ENCODE data around the gene TRIM37. TPM values are rescaled to one million over a fixed set of nuclear protein-coding genes. Genes with fewer than 3 reads are reported as not detected.

The TRIM37 gene
- total RNA-seq, 1 donor from 2014 or later, result 43.9 TPM

GRCh38 chr17:59046192-59046591, 60.5 kb downstream of the TRIM37 start:
- H3K27ac Mint-ChIP-seq (ENCODE audit: unreplicated experiment), result no peak overlapping the region
- no peaks in the 10 kb centered on the region for H3K27me3 Mint-ChIP-seq (ENCODE audit: low read depth)
- no peak overlapping the region for H3K4me3 Mint-ChIP-seq (ENCODE audit: unreplicated experiment)
- no peak for TF ChIP-seq CTCF (IDR thresholded peaks at IDR 0.05)
- DNase-seq (ENCODE audit: low spot score), result no peak
- H3K9me3 Mint-ChIP-seq (ENCODE audit: low read depth), result no peaks in the 10 kb centered on the region
- peaks cover 5% of the 10 kb centered on the region for H3K4me1 Mint-ChIP-seq (ENCODE audit: low read depth)
- H3K36me3 Mint-ChIP-seq (ENCODE audit: low read depth), result peaks cover 20% of the 10 kb centered on the region

GRCh38 chr17:59038734-59039133, 67.9 kb downstream of the TRIM37 start:
- no peak overlapping the region for H3K4me3 Mint-ChIP-seq (ENCODE audit: unreplicated experiment)
- no peak for DNase-seq (ENCODE audit: low spot score)
- peaks cover 29% of the 10 kb centered on the region for H3K36me3 Mint-ChIP-seq (ENCODE audit: low read depth)
- TF ChIP-seq CTCF (IDR thresholded peaks at IDR 0.05), result no peak
- H3K27me3 Mint-ChIP-seq (ENCODE audit: low read depth), result no peaks in the 10 kb centered on the region
- H3K27ac Mint-ChIP-seq (ENCODE audit: unreplicated experiment), result peak overlapping the region; percentile 32
- no peaks in the 10 kb centered on the region for H3K9me3 Mint-ChIP-seq (ENCODE audit: low read depth)
- no peaks in the 10 kb centered on the region for H3K4me1 Mint-ChIP-seq (ENCODE audit: low read depth)

- Mint-ChIP-seq H3K27ac (ENCODE audit: unreplicated experiment) (no peak overlapping the region), H3K36me3 (ENCODE audit: low read depth) (peaks cover 27% of the 10 kb centered on the region), H3K4me3 (ENCODE audit: unreplicated experiment) (no peak overlapping the region), H3K4me1 (ENCODE audit: low read depth) (no peaks in the 10 kb centered on the region), H3K9me3 (ENCODE audit: low read depth) (no peaks in the 10 kb centered on the region), H3K27me3 (ENCODE audit: low read depth) (no peaks in the 10 kb centered on the region)
- TF ChIP-seq CTCF (IDR thresholded peaks at IDR 0.05), result no peak
- no peak for DNase-seq (ENCODE audit: low spot score)
Measured at GRCh38 chr17:59037960-59038359, 68.7 kb downstream of the TRIM37 start.

- H3K4me3 Mint-ChIP-seq (ENCODE audit: unreplicated experiment), result no peak overlapping the region
- no peak overlapping the region for H3K27ac Mint-ChIP-seq (ENCODE audit: unreplicated experiment)
- no peaks in the 10 kb centered on the region for H3K9me3 Mint-ChIP-seq (ENCODE audit: low read depth)
- peaks cover 5% of the 10 kb centered on the region for H3K4me1 Mint-ChIP-seq (ENCODE audit: low read depth)
- H3K27me3 Mint-ChIP-seq (ENCODE audit: low read depth), result no peaks in the 10 kb centered on the region
- H3K36me3 Mint-ChIP-seq (ENCODE audit: low read depth), result peaks cover 9% of the 10 kb centered on the region
- no peak for DNase-seq (ENCODE audit: low spot score)
- TF ChIP-seq CTCF (IDR thresholded peaks at IDR 0.05), result no peak
Measured at GRCh38 chr17:59030811-59031210, 75.9 kb downstream of the TRIM37 start.

- Mint-ChIP-seq H3K27ac (ENCODE audit: unreplicated experiment) (no peak overlapping the region), H3K4me3 (ENCODE audit: unreplicated experiment) (no peak overlapping the region), H3K27me3 (ENCODE audit: low read depth) (no peaks in the 10 kb centered on the region), H3K9me3 (ENCODE audit: low read depth) (no peaks in the 10 kb centered on the region), H3K36me3 (ENCODE audit: low read depth) (peaks cover 5% of the 10 kb centered on the region), H3K4me1 (ENCODE audit: low read depth) (peaks cover 5% of the 10 kb centered on the region)
- no peak for DNase-seq (ENCODE audit: low spot score)
- TF ChIP-seq CTCF (IDR thresholded peaks at IDR 0.05), result no peak
Measured at GRCh38 chr17:59028328-59028727, 78.4 kb downstream of the TRIM37 start.
